ENCODE results near the gene TBC1D9.
A peak's percentile ranks its signal among the peaks of the same experiment; 100 is the strongest.

Gene TBC1D9

DNA sequence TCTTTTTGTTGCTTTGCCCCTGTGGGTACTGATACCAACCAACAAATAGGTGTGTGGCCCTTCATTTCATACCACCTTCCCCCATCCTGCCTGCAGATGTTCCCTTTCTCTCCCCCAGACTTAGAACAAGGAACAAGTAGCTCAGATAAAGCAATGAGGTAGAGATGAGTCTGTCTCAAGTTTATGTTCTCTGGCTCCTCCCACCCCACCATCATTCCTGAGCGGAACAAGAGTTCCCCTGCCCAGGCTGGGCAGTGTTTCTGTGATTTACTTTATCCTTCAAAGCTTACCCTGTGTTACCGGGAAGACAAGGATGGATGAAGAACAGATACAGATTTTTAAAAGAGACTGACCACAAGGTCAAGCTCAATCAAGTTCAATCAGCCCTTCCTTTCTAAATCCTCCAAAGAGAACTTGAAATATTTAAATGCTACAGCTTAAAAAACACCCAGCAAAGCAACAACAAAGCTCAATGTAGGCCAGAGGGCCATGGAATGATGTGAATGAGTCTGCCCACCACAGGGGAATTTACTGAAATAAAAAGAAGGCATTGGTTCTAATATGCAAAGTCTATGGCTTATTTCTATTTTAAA lies 107.4 kb downstream of the TBC1D9 start:
- Histone ChIP-seq H3K18ac (ENCODE audit: low read length) (no peak overlapping the region), H2BK120ac (ENCODE audit: low read depth, low read length) (no peak overlapping the region), H2BK5ac (ENCODE audit: low read length) (no peak overlapping the region), H3K14ac (ENCODE audit: low read length) (no peak overlapping the region), H4K8ac (ENCODE audit: low read depth, low read length) (no peak overlapping the region), H2BK15ac (ENCODE audit: low read length) (no peak overlapping the region), H3K9me3 (replicated peaks in 1 of 2; ENCODE audit: control insufficient read depth in 2 of 2, insufficient read depth in 1 of 2, low read depth in 1 of 2, low read length in 2 of 2) (no peaks in the 10 kb centered on the region), H3K79me1 (ENCODE audit: low read depth, low read length) (no peaks in the 10 kb centered on the region), H3K4ac (ENCODE audit: low read length) (no peak overlapping the region), H3K23ac (ENCODE audit: low read depth, low read length, poor library complexity) (no peak overlapping the region), H3K36me3 (replicated peaks in 1 of 2; ENCODE audit: control insufficient read depth in 2 of 2, insufficient read depth in 2 of 2, low read length in 2 of 2) (peaks cover 17 to 66% of the 10 kb centered on the region in 2 donors), H2AK5ac (ENCODE audit: low read depth, low read length) (no peak overlapping the region), H3K4me3 (ENCODE audit: low read length in 2 of 2) (no peak overlapping the region), H2BK12ac (ENCODE audit: low read length) (no peak overlapping the region), H2AFZ (ENCODE audit: low read length) (no peak overlapping the region), H3K27me3 (ENCODE audit: control insufficient read depth in 3 of 3, insufficient read depth in 3 of 3, low read depth in 1 of 3, low read length in 3 of 3) (no peaks in the 10 kb centered on the region), H3K9ac (ENCODE audit: low read depth, low read length, poor library complexity) (no peak overlapping the region), H3K4me2 (ENCODE audit: insufficient read depth, low read length, poor library complexity, severe bottlenecking) (no peak overlapping the region), H3K27ac (replicated peaks; ENCODE audit: low read length) (peak overlapping the region; percentile 17), H4K91ac (ENCODE audit: low read depth, low read length, poor library complexity) (no peak overlapping the region), H3K4me1 (ENCODE audit: control insufficient read depth in 2 of 2, insufficient read depth in 1 of 2, low read depth in 1 of 2, low read length in 2 of 2) (peaks cover 4 to 17% of the 10 kb centered on the region in 2 donors)
- no CpG with 5 or more reads among the region's 2 CpGs for WGBS, 2 donors (ENCODE audit: extremely low coverage in 2 of 2, insufficient read length in 2 of 2, insufficient replicate concordance in 1 of 2)
- DNase-seq (ENCODE audit: low spot score) = no peak

- DNase-seq (ENCODE audit: low spot score) = no peak
- no CpG with 5 or more reads among the region's 9 CpGs for WGBS, 2 donors (ENCODE audit: extremely low coverage in 2 of 2, insufficient read length in 2 of 2, insufficient replicate concordance in 1 of 2)
- H2AK5ac ChIP-seq (ENCODE audit: low read depth, low read length) = no peak overlapping the region
- H3K27ac ChIP-seq (replicated peaks; ENCODE audit: low read length) = no peak overlapping the region
- no peak overlapping the region for H3K23ac ChIP-seq (ENCODE audit: low read depth, low read length, poor library complexity)
- H3K4me2 ChIP-seq (ENCODE audit: insufficient read depth, low read length, poor library complexity, severe bottlenecking) = no peak overlapping the region
- H4K91ac ChIP-seq (ENCODE audit: low read depth, low read length, poor library complexity) = no peak overlapping the region
- H2BK120ac ChIP-seq (ENCODE audit: low read depth, low read length) = no peak overlapping the region
- H3K79me1 ChIP-seq (ENCODE audit: low read depth, low read length) = no peaks in the 10 kb centered on the region
- no peak overlapping the region for H2BK5ac ChIP-seq (ENCODE audit: low read length)
- H3K4ac ChIP-seq (ENCODE audit: low read length) = no peak overlapping the region
- H2AFZ ChIP-seq (ENCODE audit: low read length) = no peak overlapping the region
- no peak overlapping the region for H4K8ac ChIP-seq (ENCODE audit: low read depth, low read length)
- H3K9me3 ChIP-seq (replicated peaks in 1 of 2; ENCODE audit: control insufficient read depth in 2 of 2, insufficient read depth in 1 of 2, low read depth in 1 of 2, low read length in 2 of 2) = no peaks in the 10 kb centered on the region
- peaks cover 0 to 16% of the 10 kb centered on the region in 2 donors for H3K4me1 ChIP-seq (ENCODE audit: control insufficient read depth in 2 of 2, insufficient read depth in 1 of 2, low read depth in 1 of 2, low read length in 2 of 2)
- H3K14ac ChIP-seq (ENCODE audit: low read length) = no peak overlapping the region
- H2BK15ac ChIP-seq (ENCODE audit: low read length) = no peak overlapping the region
- H3K18ac ChIP-seq (ENCODE audit: low read length) = no peak overlapping the region
- no peak overlapping the region for H3K4me3 ChIP-seq (ENCODE audit: low read length in 2 of 2)
- no peak overlapping the region for H3K9ac ChIP-seq (ENCODE audit: low read depth, low read length, poor library complexity)
- H3K27me3 ChIP-seq (ENCODE audit: control insufficient read depth in 3 of 3, insufficient read depth in 3 of 3, low read depth in 1 of 3, low read length in 3 of 3) = no peaks in the 10 kb centered on the region
- peaks cover 21 to 58% of the 10 kb centered on the region in 2 donors for H3K36me3 ChIP-seq (replicated peaks in 1 of 2; ENCODE audit: control insufficient read depth in 2 of 2, insufficient read depth in 2 of 2, low read length in 2 of 2)
- no peak overlapping the region for H2BK12ac ChIP-seq (ENCODE audit: low read length)
Observed at GRCh38 chr4:140645614-140646412, 110.4 kb downstream of the TBC1D9 start.

DNA sequence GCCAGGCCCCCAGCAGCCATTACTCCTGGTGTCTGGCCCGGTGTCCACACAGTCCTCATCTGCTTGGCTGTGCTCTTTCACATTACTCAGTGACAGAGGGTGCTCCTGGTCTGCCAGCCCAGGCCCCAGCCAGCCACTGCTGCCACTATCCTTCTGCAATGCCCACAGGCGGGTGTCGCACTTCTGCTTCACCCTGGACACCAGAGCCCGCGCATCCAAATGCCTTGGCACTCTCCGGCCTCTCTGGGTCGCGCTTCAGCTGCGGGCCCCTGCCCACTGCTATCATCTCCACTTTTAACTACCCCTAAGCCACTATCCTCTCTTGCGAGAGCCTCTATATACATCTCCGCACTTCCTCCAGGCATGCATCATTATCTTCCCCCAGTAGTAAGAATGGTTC lies 111.0 kb downstream of the TBC1D9 start:
- no CpG with 5 or more reads among the region's 11 CpGs for WGBS, 2 donors (ENCODE audit: extremely low coverage in 2 of 2, insufficient read length in 2 of 2, insufficient replicate concordance in 1 of 2)

GRCh38 chr4:140644470-140645185 lies 111.6 kb downstream of the TBC1D9 start:
- Histone ChIP-seq H3K4me3 (ENCODE audit: low read length in 2 of 2) (no peak overlapping the region), H3K14ac (ENCODE audit: low read length) (no peak overlapping the region), H2BK120ac (ENCODE audit: low read depth, low read length) (no peak overlapping the region), H2BK5ac (ENCODE audit: low read length) (no peak overlapping the region), H3K36me3 (replicated peaks in 1 of 2; ENCODE audit: control insufficient read depth in 2 of 2, insufficient read depth in 2 of 2, low read length in 2 of 2) (peaks cover 21 to 60% of the 10 kb centered on the region in 2 donors), H3K79me1 (ENCODE audit: low read depth, low read length) (no peaks in the 10 kb centered on the region), H4K8ac (ENCODE audit: low read depth, low read length) (no peak overlapping the region), H3K18ac (ENCODE audit: low read length) (no peak overlapping the region), H3K4me2 (ENCODE audit: insufficient read depth, low read length, poor library complexity, severe bottlenecking) (no peak overlapping the region), H4K91ac (ENCODE audit: low read depth, low read length, poor library complexity) (no peak overlapping the region), H2AFZ (ENCODE audit: low read length) (no peak overlapping the region), H2BK12ac (ENCODE audit: low read length) (no peak overlapping the region), H3K9me3 (replicated peaks in 1 of 2; ENCODE audit: control insufficient read depth in 2 of 2, insufficient read depth in 1 of 2, low read depth in 1 of 2, low read length in 2 of 2) (no peaks in the 10 kb centered on the region), H3K23ac (ENCODE audit: low read depth, low read length, poor library complexity) (peak overlapping the region; percentile 44), H3K27ac (replicated peaks; ENCODE audit: low read length) (no peak overlapping the region), H3K9ac (ENCODE audit: low read depth, low read length, poor library complexity) (no peak overlapping the region), H2AK5ac (ENCODE audit: low read depth, low read length) (peak overlapping the region; percentile 27), H3K27me3 (ENCODE audit: control insufficient read depth in 3 of 3, insufficient read depth in 3 of 3, low read depth in 1 of 3, low read length in 3 of 3) (no peaks in the 10 kb centered on the region), H3K4ac (ENCODE audit: low read length) (no peak overlapping the region), H3K4me1 (ENCODE audit: control insufficient read depth in 2 of 2, insufficient read depth in 1 of 2, low read depth in 1 of 2, low read length in 2 of 2) (peaks cover 0 to 16% of the 10 kb centered on the region in 2 donors), H2BK15ac (ENCODE audit: low read length) (no peak overlapping the region)
- no CpG with 5 or more reads among the region's 25 CpGs for WGBS, 2 donors (ENCODE audit: extremely low coverage in 2 of 2, insufficient read length in 2 of 2, insufficient replicate concordance in 1 of 2)
- DNase-seq (ENCODE audit: low spot score) = no peak

More for the DNA sequence above, 111.0 kb downstream of the TBC1D9 start:
- Histone ChIP-seq H3K4me3 (ENCODE audit: low read length in 2 of 2) (no peak overlapping the region), H4K91ac (ENCODE audit: low read depth, low read length, poor library complexity) (no peak overlapping the region), H2AK5ac (ENCODE audit: low read depth, low read length) (peak overlapping the region; percentile 27), H3K27me3 (ENCODE audit: control insufficient read depth in 3 of 3, insufficient read depth in 3 of 3, low read depth in 1 of 3, low read length in 3 of 3) (no peaks in the 10 kb centered on the region), H3K4me1 (ENCODE audit: control insufficient read depth in 2 of 2, insufficient read depth in 1 of 2, low read depth in 1 of 2, low read length in 2 of 2) (peaks cover 0 to 16% of the 10 kb centered on the region in 2 donors), H3K36me3 (replicated peaks in 1 of 2; ENCODE audit: control insufficient read depth in 2 of 2, insufficient read depth in 2 of 2, low read length in 2 of 2) (peaks cover 20 to 57% of the 10 kb centered on the region in 2 donors), H3K23ac (ENCODE audit: low read depth, low read length, poor library complexity) (peak overlapping the region; percentile 44), H3K4me2 (ENCODE audit: insufficient read depth, low read length, poor library complexity, severe bottlenecking) (no peak overlapping the region), H3K4ac (ENCODE audit: low read length) (no peak overlapping the region), H2BK120ac (ENCODE audit: low read depth, low read length) (no peak overlapping the region), H2BK12ac (ENCODE audit: low read length) (no peak overlapping the region), H4K8ac (ENCODE audit: low read depth, low read length) (no peak overlapping the region), H3K18ac (ENCODE audit: low read length) (peak overlapping the region; percentile 79), H3K9ac (ENCODE audit: low read depth, low read length, poor library complexity) (no peak overlapping the region), H2BK15ac (ENCODE audit: low read length) (no peak overlapping the region), H3K14ac (ENCODE audit: low read length) (no peak overlapping the region), H2AFZ (ENCODE audit: low read length) (no peak overlapping the region), H3K79me1 (ENCODE audit: low read depth, low read length) (no peaks in the 10 kb centered on the region), H3K27ac (replicated peaks; ENCODE audit: low read length) (no peak overlapping the region), H2BK5ac (ENCODE audit: low read length) (no peak overlapping the region), H3K9me3 (replicated peaks in 1 of 2; ENCODE audit: control insufficient read depth in 2 of 2, insufficient read depth in 1 of 2, low read depth in 1 of 2, low read length in 2 of 2) (no peaks in the 10 kb centered on the region)
- no peak for DNase-seq (ENCODE audit: low spot score)
